ENCODE results near the gene INTU.

Gene INTU

DNA sequence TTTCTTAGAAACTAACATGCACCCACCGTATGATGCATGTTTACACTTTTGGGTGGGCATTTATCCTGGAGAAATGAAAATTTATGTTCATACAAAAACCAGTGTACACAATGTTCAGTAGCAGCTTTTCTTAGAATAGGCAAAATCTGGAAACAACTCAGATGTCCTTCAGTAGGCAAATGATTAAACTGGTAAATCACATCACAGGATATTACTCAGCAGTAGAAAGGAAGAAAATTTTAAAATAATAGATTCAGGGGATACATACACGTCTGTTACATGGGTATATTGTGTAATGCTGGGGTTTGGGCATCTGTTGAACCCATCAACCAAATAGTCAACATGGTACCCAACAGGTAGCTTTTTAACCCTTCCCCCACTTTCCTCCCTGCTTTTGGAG lies 124.1 kb downstream of the INTU start:
- no peaks in the 10 kb centered on the region for H3K27me3 ChIP-seq (ENCODE audit: control insufficient read depth in 1 of 2, insufficient read depth in 2 of 2, low read length in 2 of 2)
- no peak overlapping the region for H3K9ac ChIP-seq (ENCODE audit: low read length)
- no peaks in the 10 kb centered on the region for H3K4me1 ChIP-seq (ENCODE audit: insufficient read depth, low read length)
- H3K9me3 ChIP-seq (ENCODE audit: low read length): no peaks in the 10 kb centered on the region
- H3K4me3 ChIP-seq (ENCODE audit: low read depth in 1 of 2, low read length in 2 of 2): no peak overlapping the region
- no peak overlapping the region for H3K27ac ChIP-seq (ENCODE audit: low read depth, low read length)
- no peaks in the 10 kb centered on the region for H3K36me3 ChIP-seq (ENCODE audit: insufficient read depth, low read length)

DNA sequence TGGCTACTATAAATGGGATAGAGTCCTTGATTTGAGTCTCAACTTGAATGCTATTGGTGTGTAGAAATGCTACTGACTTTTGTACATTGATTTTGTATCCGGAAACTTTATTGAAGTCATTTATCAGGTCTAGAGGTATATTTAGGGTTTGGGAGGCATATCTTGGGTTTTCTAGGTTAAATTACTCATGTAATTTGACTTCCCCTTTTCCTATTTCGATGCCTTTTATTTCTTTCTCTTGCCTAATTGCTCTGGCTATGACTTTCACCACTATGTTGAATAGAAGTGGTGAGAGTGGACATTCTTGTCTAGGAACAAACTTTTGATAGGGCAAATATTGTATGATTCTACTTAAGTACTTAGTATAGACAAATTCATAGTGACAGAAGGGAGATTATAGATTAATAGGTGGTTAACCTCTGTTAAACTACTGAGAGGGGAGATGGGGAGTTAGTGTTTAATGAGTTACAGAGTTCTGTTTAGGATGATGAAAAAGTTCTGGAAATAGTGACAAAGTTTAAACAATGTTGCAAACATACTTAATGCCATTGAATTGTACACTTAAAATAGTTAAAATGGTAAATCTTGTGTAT lies 126.6 kb downstream of the INTU start:
- H3K27me3 ChIP-seq (ENCODE audit: control insufficient read depth in 1 of 2, insufficient read depth in 2 of 2, low read length in 2 of 2): no peaks in the 10 kb centered on the region

DNA sequence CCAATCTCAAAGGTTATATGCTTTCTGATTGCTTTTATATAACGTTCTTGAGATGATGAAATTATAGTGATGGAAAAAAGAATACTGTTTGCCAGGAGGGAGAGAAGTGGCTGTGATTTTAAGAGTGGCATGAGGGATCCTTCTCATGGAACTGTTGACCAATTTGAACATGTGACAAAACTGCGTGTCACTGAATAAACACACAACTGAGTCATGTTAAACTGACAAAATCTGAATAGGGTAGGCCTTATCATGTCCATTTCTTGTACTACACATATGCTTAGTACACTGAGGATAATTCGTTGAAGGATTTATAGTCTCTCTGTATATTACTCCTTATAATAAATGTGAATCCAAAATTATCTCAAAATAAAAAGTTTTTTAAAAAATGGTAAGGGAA lies 127.1 kb downstream of the INTU start:
- Histone ChIP-seq H3K27me3 (ENCODE audit: control insufficient read depth in 1 of 2, insufficient read depth in 2 of 2, low read length in 2 of 2) (no peaks in the 10 kb centered on the region), H3K9me3 (ENCODE audit: low read length) (no peaks in the 10 kb centered on the region), H3K4me1 (ENCODE audit: insufficient read depth, low read length) (no peaks in the 10 kb centered on the region), H3K36me3 (ENCODE audit: insufficient read depth, low read length) (no peaks in the 10 kb centered on the region), H3K9ac (ENCODE audit: low read length) (no peak overlapping the region), H3K27ac (ENCODE audit: low read depth, low read length) (no peak overlapping the region), H3K4me3 (ENCODE audit: low read depth in 1 of 2, low read length in 2 of 2) (no peak overlapping the region)

More for the DNA sequence above, 126.6 kb downstream of the INTU start:
- Histone ChIP-seq H3K27ac (ENCODE audit: low read depth, low read length) (no peak overlapping the region), H3K36me3 (ENCODE audit: insufficient read depth, low read length) (no peaks in the 10 kb centered on the region), H3K9ac (ENCODE audit: low read length) (no peak overlapping the region), H3K4me1 (ENCODE audit: insufficient read depth, low read length) (no peaks in the 10 kb centered on the region), H3K4me3 (ENCODE audit: low read depth in 1 of 2, low read length in 2 of 2) (no peak overlapping the region), H3K9me3 (ENCODE audit: low read length) (no peaks in the 10 kb centered on the region)

DNA sequence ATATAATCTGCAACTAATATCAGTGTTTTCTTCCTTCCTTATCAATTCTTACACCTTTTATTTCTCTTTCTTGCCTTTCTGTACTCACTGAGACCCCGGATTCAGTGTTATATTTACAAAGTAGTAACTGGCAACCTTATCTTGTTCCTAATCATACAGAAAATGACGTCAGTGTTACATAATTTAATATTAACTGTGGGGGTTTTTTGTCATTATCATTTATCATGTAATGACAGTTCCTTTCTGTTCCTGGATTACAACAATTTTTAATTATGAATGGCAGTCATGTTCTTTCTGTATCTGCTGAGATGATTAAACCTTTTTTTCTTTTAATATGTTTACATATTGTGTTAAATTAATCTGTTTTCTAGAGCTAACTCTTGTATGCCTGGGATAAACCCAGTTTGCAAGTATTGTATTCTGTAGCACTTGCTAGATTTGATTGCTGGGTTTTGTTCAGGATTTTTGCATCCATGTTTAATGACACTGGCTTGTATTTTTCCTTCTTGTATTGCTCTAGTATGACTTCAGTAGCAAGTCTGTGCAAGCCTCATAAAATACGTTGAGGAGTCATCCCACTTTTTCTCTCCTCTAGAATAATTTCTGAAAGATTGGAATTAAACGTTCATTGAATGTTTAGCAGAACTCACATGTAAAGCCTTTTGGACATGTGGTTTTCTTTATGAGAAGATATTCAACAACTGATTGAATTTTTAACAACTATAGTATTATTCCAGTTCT lies 138.9 kb downstream of the INTU start:
- Histone ChIP-seq H3K36me3 (ENCODE audit: insufficient read depth, low read length) (no peaks in the 10 kb centered on the region), H3K4me3 (ENCODE audit: low read depth in 1 of 2, low read length in 2 of 2) (no peak overlapping the region), H3K4me1 (ENCODE audit: insufficient read depth, low read length) (no peaks in the 10 kb centered on the region), H3K9ac (ENCODE audit: low read length) (no peak overlapping the region), H3K9me3 (ENCODE audit: low read length) (no peaks in the 10 kb centered on the region), H3K27me3 (ENCODE audit: control insufficient read depth in 1 of 2, insufficient read depth in 2 of 2, low read length in 2 of 2) (no peaks in the 10 kb centered on the region), H3K27ac (ENCODE audit: low read depth, low read length) (no peak overlapping the region)

- H3K4me3 ChIP-seq (ENCODE audit: low read depth in 1 of 2, low read length in 2 of 2): no peak overlapping the region
- H3K9ac ChIP-seq (ENCODE audit: low read length): no peak overlapping the region
- no peaks in the 10 kb centered on the region for H3K9me3 ChIP-seq (ENCODE audit: low read length)
- no peaks in the 10 kb centered on the region for H3K27me3 ChIP-seq (ENCODE audit: control insufficient read depth in 1 of 2, insufficient read depth in 2 of 2, low read length in 2 of 2)
- H3K4me1 ChIP-seq (ENCODE audit: insufficient read depth, low read length): no peaks in the 10 kb centered on the region
- H3K36me3 ChIP-seq (ENCODE audit: insufficient read depth, low read length): no peaks in the 10 kb centered on the region
- no peak overlapping the region for H3K27ac ChIP-seq (ENCODE audit: low read depth, low read length)
Measured at GRCh38 chr4:127772769-127773671, 140.3 kb downstream of the INTU start.

- no peaks in the 10 kb centered on the region for H3K27me3 ChIP-seq (ENCODE audit: control insufficient read depth in 1 of 2, insufficient read depth in 2 of 2, low read length in 2 of 2)
- no peak overlapping the region for H3K9ac ChIP-seq (ENCODE audit: low read length)
- H3K4me3 ChIP-seq (ENCODE audit: low read depth in 1 of 2, low read length in 2 of 2): no peak overlapping the region
- H3K36me3 ChIP-seq (ENCODE audit: insufficient read depth, low read length): no peaks in the 10 kb centered on the region
- no peaks in the 10 kb centered on the region for H3K4me1 ChIP-seq (ENCODE audit: insufficient read depth, low read length)
- no peak overlapping the region for H3K27ac ChIP-seq (ENCODE audit: low read depth, low read length)
- no peaks in the 10 kb centered on the region for H3K9me3 ChIP-seq (ENCODE audit: low read length)
Measured at GRCh38 chr4:127775843-127776242, 143.1 kb downstream of the INTU start.

All from muscle layer of colon (tissue), 2 donors.